Myocyte (in vitro differentiated cells): ENCODE measurements around the gene SH3PXD2A. TPM values are rescaled to one million over a fixed set of nuclear protein-coding genes. Genes with fewer than 3 reads are reported as not detected.
A peak's percentile ranks its signal among the peaks of the same experiment; 100 is the strongest.

Experiments used
- DNase-seq: peaks from one replicate; pipeline ENCODE4 v3.0.0-alpha.2; 2012; ENCODE audit warnings: low read depth
- polyA plus RNA-seq: library from polyadenylated mRNA; unstranded; fragments of >200 nt; gene quantifications from one replicate; pipeline ENCODE4 v1.2.1, GENCODE V29; 2012; ENCODE audit warnings: missing spikeins
- total RNA-seq: library from RNA; depleted of rRNA; stranded (reverse); fragments of >200 nt; gene quantifications from 2 replicates; pipeline ENCODE4 v1.2.3, GENCODE V29; 2014

SH3PXD2A gene
- 38.8 and 48.5 TPM in 2 replicates for total RNA-seq
- 158 TPM for polyA plus RNA-seq

- peak; percentile 59 for DNase-seq
Measured at GRCh38 chr10:103855424-103855823, at the start of gene SH3PXD2A. SH3PXD2A (minus strand) TSS chr10:103855576; CDS start chr10:103855266, 310 bp downstream.

GRCh38 chr10:103901299-103901698 lies 45.9 kb upstream of the SH3PXD2A start:
- DNase-seq = no peak

GRCh38 chr10:103899312-103899711 lies 43.9 kb upstream of the SH3PXD2A start:
- DNase-seq = no peak

- no peak for DNase-seq
Measured at GRCh38 chr10:103897241-103897774, 41.9 kb upstream of the SH3PXD2A start.

GRCh38 chr10:103896225-103896624 lies 40.8 kb upstream of the SH3PXD2A start:
- DNase-seq = no peak

- DNase-seq = peak; percentile 86
Measured at GRCh38 chr10:103895411-103896186, 40.2 kb upstream of the SH3PXD2A start.

- peak; percentile 53 for DNase-seq
Measured at GRCh38 chr10:103894441-103894864, 39.1 kb upstream of the SH3PXD2A start.

- DNase-seq = no peak
Measured at GRCh38 chr10:103893817-103894216, 38.4 kb upstream of the SH3PXD2A start.

GRCh38 chr10:103892181-103892580 lies 36.8 kb upstream of the SH3PXD2A start:
- no peak for DNase-seq

GRCh38 chr10:103890688-103891087 lies 35.3 kb upstream of the SH3PXD2A start:
- DNase-seq = no peak

- no peak for DNase-seq
Measured at GRCh38 chr10:103890194-103890658, 34.9 kb upstream of the SH3PXD2A start.

GRCh38 chr10:103889121-103889720 lies 33.8 kb upstream of the SH3PXD2A start:
- DNase-seq = peak; percentile 70

- DNase-seq = peak; percentile 76
Measured at GRCh38 chr10:103888113-103888841, 32.9 kb upstream of the SH3PXD2A start.

- DNase-seq = no peak
Measured at GRCh38 chr10:103885617-103886016, 30.2 kb upstream of the SH3PXD2A start.

- DNase-seq = peak; percentile 86
Measured at GRCh38 chr10:103884681-103885139, 29.3 kb upstream of the SH3PXD2A start.

- DNase-seq = no peak
Measured at GRCh38 chr10:103882285-103883007, 27.1 kb upstream of the SH3PXD2A start.

- peak; percentile 52 for DNase-seq
Measured at GRCh38 chr10:103881416-103882284, 26.3 kb upstream of the SH3PXD2A start.

- no peak for DNase-seq
Measured at GRCh38 chr10:103879831-103880230, 24.5 kb upstream of the SH3PXD2A start.

GRCh38 chr10:103879409-103879808 lies 24.0 kb upstream of the SH3PXD2A start:
- DNase-seq = no peak

- no peak for DNase-seq
Measured at GRCh38 chr10:103877861-103878260, 22.5 kb upstream of the SH3PXD2A start.
